HG03469 (cell line): ENCODE results near the gene SEMA6B.

ENCODE experiments used
- ATAC-seq: cut with Tn5 transposase; IDR thresholded peaks from one replicate; pipeline ENCODE4 v1.9.1; 2021; ENCODE audit warnings: mild to moderate bottlenecking, moderate library complexity, moderate number of reproducible peaks; ENCODE audit not compliant: unreplicated experiment

SEMA6B gene

DNA sequence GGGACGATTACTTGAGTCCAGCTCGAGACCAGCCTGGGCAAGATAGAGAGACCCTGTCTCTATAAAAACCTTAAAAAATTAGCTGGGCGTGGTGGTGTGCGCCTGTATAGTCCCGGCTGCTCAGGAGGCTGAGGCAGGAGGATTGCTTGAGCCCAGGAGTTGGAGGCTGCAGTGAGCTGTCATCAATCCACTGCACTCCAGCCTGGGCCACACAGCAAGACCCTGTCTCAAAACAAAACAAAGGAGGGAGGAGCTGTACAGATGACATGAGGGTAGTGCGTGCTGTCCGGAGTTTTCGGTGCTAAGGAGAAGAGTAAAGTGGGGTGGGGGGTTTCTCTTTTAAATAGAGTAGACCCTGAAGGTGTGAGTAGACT, 64.8 kb downstream of the SEMA6B start:
- ATAC-seq: no peak

DNA sequence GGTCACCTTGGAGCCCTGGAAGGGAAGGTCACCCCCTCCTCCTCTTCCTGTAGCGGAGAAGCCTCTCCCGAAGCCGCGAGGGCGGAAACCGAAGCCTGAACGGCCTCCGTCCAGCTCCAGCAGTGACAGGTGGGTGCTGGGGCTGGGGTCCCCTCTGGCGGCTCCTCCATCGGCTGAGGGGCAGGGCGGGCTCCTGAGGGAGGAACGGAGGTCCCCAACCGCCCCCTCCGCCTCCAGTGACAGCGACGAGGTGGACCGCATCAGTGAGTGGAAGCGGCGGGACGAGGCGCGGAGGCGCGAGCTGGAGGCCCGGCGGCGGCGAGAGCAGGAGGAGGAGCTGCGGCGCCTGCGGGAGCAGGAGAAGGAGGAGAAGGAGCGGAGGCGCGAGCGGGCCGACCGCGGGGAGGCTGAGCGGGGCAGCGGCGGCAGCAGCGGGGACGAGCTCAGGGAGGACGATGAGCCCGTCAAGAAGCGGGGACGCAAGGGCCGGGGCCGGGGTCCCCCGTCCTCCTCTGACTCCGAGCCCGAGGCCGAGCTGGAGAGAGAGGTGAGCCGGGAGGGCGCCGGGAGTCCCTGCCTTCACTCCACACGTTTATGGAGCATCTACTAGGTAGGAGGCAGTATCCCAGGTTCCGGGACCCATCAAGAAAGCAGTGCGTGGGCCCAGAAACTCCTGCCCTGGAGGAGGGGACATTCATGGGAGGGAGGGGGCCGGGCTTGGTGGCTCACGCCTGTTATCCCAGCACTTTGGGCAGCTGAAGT, 65.4 kb downstream of the SEMA6B start:
- ATAC-seq: no peak

DNA sequence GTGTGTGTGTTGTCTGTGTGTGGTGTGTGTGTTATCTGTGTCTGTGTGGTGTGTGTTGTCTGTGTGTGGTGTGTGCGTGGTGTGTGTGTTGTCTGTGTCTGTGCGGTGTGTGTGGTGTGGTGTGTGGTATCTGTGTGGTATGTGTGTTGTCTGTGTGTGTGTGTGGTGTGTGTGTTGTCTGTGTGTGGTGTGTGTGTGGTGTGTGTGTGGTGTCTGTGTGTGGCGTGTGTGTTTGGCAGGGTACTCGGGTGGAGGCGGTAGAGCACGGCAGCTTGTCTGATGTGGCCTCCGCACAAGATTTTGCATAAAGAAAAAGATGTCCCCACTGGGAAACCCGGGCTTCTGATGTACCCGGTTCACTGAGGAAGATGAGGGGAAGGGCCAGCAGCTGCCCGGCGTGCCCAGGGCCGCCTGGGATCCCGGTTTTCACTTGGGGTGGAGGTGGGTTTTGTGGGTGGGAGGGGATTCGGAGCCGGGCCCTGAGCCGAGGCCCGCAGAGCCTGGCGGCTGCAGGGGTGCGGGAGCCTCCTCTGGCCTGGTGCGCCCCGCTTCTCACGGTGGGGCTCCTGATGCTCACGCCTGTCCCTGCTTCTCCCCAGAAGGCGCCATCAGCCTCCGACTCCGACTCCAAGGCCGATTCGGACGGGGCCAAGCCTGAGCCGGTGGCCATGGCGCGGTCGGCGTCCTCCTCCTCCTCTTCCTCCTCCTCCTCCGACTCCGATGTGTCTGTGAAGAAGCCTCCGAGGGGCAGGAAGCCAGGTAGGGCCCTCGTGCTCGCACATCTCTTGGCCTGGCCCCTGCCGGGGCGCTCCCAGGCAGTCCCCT, 66.2 kb downstream of the SEMA6B start:
- ATAC-seq: no peak
